IPS DF 6.9 (cell line): ENCODE measurements around the gene ZFYVE19.
A peak's percentile ranks its signal among the peaks of the same experiment; 100 is the strongest.

Experiments used
- DNase-seq: peaks from one replicate; pipeline ENCODE4 v3.0.0-alpha.2; 2013; ENCODE audit warnings: low read depth, low spot score
- H3K27ac ChIP-seq: one replicate; pipeline ENCODE4 v1.5.1; 2013; ENCODE audit warnings: low read length, control low read depth
- H3K27me3 ChIP-seq: 2 replicates; pipeline ENCODE4 v1.6.1; 2013; ENCODE audit warnings: mild to moderate bottlenecking, low read length; ENCODE audit not compliant: control insufficient read depth, insufficient read depth
- H3K36me3 ChIP-seq: 2 replicates; pipeline ENCODE4 v1.6.1; 2013; ENCODE audit warnings: low read length; ENCODE audit not compliant: control insufficient read depth, insufficient read depth
- H3K4me1 ChIP-seq: 2 replicates; pipeline ENCODE4 v1.6.1; 2013; ENCODE audit warnings: low read length; ENCODE audit not compliant: control insufficient read depth, insufficient read depth
- H3K4me3 ChIP-seq: 2 replicates; pipeline ENCODE4 v1.5.1; 2013; ENCODE audit warnings: mild to moderate bottlenecking, low read length
- H3K9me3 ChIP-seq: 2 replicates; pipeline ENCODE4 v1.6.1; 2013; ENCODE audit warnings: low read length, inconsistent platforms; ENCODE audit not compliant: control insufficient read depth, insufficient read depth
- WGBS: extraction: QIAGEN DNeasy Blood & Tissue Kit; methylation state at CpG from one replicate; pipeline ENCODE4 v1.1.7; 2013; ENCODE audit warnings: mixed read lengths, missing lambda C conversion rate; ENCODE audit not compliant: insufficient read length, insufficient coverage; 5-methylcytosine and 5-hydroxymethylcytosine counted together

Gene ZFYVE19

DNA sequence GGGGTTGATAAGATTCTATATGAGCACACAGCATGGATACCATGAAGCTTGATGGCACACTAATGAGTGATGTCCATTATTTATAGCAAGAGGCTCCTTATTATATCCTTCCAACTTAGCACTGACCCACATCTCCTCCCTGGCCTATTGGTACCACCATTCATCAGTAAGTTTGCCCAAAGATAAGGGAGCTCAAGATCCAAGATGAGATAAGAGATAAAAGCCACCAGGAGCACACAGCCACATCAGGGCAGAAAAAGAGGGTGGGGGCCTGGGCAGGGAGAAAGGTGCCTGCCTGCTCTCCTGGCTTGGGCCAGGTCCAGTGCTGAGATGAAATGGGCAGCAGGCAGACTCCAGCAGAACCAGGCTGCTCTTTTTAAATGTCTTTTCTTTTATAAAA lies 26.0 kb downstream of the ZFYVE19 start:
- Histone ChIP-seq H3K27ac (no peak overlapping the region), H3K27me3 (no peaks in the 10 kb centered on the region), H3K4me1 (no peaks in the 10 kb centered on the region), H3K4me3 (no peak overlapping the region), H3K36me3 (no peaks in the 10 kb centered on the region), H3K9me3 (no peaks in the 10 kb centered on the region)
- no peak for DNase-seq

DNA sequence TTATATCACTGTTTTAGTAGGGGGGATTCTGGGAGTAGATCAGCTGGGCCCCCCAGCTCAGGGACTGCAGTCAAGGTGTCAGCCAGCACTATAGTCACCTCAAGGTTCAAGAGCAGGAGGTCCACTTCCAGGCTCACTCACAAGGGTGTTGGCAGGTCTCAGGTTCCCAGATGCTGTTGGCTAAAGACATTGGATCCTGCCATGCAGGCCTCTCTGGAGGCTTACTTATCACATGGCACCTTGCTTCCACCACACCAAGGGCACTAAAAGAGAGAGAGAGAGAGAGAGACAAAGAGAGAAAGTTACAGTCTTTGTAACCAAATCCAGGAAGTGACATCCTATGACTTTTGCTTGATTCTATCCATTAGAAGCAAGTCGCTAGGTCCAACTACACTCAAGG lies 29.1 kb downstream of the ZFYVE19 start:
- Histone ChIP-seq H3K4me3 (no peak overlapping the region), H3K27me3 (no peaks in the 10 kb centered on the region), H3K27ac (no peak overlapping the region), H3K9me3 (no peaks in the 10 kb centered on the region), H3K4me1 (no peaks in the 10 kb centered on the region), H3K36me3 (no peaks in the 10 kb centered on the region)
- no CpG with 5 or more reads among the region's 1 CpG for WGBS
- no peak for DNase-seq

DNA sequence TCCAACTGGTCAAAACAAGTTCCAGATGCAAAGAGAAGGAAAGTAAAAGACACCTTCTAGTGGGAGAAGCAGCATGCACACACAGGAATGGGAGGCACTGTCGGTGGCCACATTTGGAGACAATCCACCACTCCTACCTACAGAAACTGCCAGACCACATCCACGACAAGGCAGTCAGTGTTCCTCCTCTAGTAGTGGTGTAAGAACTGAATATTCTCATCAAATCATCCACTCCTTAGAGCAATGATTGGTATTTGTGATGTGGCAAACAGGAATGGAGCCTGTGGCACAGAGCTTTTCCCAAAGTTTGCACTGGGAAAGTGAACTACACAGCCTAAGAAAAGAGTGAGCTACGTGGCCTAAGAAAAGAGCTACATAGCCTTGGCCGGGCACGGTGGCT lies 31.9 kb downstream of the ZFYVE19 start:
- WGBS, result no CpG with 5 or more reads among the region's 5 CpGs
- no peak overlapping the region for H3K27ac ChIP-seq
- DNase-seq, result no peak
- no peaks in the 10 kb centered on the region for H3K4me1 ChIP-seq
- H3K9me3 ChIP-seq, result no peaks in the 10 kb centered on the region
- no peak overlapping the region for H3K4me3 ChIP-seq
- H3K27me3 ChIP-seq, result no peaks in the 10 kb centered on the region
- H3K36me3 ChIP-seq, result no peaks in the 10 kb centered on the region

DNA sequence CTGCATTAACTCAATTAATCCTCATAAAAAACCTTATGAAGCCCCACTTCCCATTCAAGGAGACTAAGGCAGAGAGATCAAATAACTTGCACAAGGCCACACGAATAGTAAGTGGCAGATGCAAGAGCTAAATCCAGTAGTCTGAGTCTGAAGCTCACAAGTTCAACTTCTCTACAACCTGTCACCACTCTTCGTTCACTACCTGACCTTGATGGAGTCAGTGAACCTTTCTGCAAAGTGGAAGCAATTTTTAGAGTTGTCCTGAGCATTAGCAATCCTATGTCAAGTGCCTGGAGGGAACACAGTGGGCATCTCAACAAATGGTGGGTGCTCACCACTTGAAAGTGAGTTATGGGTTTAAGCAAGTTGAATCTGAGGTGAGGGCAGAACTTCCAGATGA lies 34.9 kb downstream of the ZFYVE19 start:
- Histone ChIP-seq H3K4me3 (no peak overlapping the region), H3K9me3 (no peaks in the 10 kb centered on the region), H3K4me1 (peaks cover 4% of the 10 kb centered on the region; the same call in 1 of the 2 replicates), H3K27me3 (no peaks in the 10 kb centered on the region), H3K27ac (no peak overlapping the region), H3K36me3 (no peaks in the 10 kb centered on the region)
- DNase-seq, result no peak
- WGBS, result no CpG with 5 or more reads among the region's 2 CpGs

DNA sequence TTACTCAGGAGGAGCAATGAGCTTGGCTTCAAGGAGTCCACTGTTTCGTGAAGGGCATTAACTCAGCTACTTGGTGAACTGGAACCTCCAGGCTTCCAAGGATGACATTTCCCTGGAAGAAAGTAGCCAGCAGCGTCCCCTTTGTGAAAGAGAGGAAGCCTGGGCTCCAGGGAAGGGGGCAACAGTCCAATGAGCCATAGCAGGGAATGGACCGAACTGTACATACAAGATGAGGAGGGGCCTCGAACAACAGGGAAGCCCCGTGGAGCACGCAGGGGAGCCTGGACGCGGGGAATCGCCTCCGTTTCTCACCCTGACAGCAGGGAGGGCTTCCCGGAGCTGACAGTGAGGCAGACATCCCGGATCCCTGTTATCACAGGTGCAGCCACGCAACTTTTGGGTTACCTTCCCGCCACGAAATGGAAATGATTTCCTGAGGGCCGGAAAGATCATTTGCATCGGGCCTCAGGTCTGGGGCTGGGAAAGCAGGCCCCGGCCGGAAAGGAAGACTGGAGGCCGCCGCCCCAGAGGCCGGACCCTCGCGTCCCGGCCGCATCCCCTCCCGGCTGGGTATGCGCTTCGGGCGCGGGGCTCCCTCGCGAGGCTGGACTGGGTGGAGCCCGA lies 36.5 kb downstream of the ZFYVE19 start:
- Histone ChIP-seq H3K36me3 (no peaks in the 10 kb centered on the region), H3K27me3 (no peaks in the 10 kb centered on the region), H3K27ac (no peak overlapping the region), H3K4me1 (peaks cover 14% of the 10 kb centered on the region), H3K9me3 (no peaks in the 10 kb centered on the region), H3K4me3 (peak overlapping the region; percentile 67)
- DNase-seq, result no peak
- no CpG with 5 or more reads among the region's 34 CpGs for WGBS

DNA sequence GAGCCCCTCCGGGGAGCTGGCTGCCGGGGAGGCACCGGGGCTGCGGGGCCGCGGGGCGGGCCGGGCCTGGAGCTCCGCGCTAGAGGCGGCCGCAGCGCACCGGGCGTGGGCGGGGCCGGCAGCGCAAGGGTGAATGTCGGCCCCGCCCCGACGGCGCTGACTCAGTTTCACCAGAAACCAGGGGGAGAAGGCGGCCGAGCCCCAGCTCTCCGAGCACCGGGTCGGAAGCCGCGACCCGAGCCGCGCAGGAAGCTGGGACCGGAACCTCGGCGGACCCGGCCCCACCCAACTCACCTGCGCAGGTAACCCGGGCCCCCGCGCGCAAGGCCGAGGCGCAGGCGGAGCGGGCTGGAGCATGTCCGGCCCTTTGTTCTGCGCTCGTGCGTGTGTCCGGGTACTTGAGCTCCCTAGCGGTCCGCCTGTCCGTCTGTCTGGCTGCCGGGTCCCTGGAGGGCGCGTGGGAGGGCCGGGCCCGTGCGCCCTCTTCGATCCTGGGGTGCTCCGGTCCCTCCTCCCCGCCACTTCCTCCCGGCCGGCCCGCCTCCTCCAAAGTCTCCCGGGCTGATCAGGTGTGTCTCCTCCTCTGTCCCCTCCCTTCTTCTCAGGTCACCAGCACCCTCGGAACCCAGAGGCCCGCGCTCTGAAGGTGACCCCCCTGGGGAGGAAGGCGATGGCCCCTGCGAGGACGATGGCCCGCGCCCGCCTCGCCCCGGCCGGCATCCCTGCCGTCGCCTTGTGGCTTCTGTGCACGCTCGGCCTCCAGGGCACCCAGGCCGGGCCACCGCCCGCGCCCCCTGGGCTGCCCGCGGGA lies 37.2 kb downstream of the ZFYVE19 start, which contains the start of gene SPINT1:
SPINT1 (plus strand) TSS at position 164 of the 811 bp plus-strand sequence; CDS start at position 671, 507 bp downstream.
- H3K9me3 ChIP-seq, result no peaks in the 10 kb centered on the region
- peaks cover 14% of the 10 kb centered on the region for H3K4me1 ChIP-seq
- WGBS, result no CpG with 5 or more reads among the region's 89 CpGs
- H3K36me3 ChIP-seq, result no peaks in the 10 kb centered on the region
- no peaks in the 10 kb centered on the region for H3K27me3 ChIP-seq
- H3K27ac ChIP-seq, result no peak within 1 kb of the TSS
- no peak for DNase-seq
- H3K4me3 ChIP-seq, result peak within 1 kb of the TSS; percentile 67

DNA sequence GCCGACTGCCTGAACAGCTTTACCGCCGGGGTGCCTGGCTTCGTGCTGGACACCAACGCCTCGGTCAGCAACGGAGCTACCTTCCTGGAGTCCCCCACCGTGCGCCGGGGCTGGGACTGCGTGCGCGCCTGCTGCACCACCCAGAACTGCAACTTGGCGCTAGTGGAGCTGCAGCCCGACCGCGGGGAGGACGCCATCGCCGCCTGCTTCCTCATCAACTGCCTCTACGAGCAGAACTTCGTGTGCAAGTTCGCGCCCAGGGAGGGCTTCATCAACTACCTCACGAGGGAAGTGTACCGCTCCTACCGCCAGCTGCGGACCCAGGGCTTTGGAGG lies 37.8 kb downstream of the ZFYVE19 start:
- Histone ChIP-seq H3K4me3 (peak overlapping the region; percentile 67), H3K9me3 (no peaks in the 10 kb centered on the region), H3K36me3 (no peaks in the 10 kb centered on the region), H3K4me1 (peaks cover 14% of the 10 kb centered on the region), H3K27ac (no peak overlapping the region), H3K27me3 (no peaks in the 10 kb centered on the region)
- no CpG with 5 or more reads among the region's 28 CpGs for WGBS
- DNase-seq, result no peak

DNA sequence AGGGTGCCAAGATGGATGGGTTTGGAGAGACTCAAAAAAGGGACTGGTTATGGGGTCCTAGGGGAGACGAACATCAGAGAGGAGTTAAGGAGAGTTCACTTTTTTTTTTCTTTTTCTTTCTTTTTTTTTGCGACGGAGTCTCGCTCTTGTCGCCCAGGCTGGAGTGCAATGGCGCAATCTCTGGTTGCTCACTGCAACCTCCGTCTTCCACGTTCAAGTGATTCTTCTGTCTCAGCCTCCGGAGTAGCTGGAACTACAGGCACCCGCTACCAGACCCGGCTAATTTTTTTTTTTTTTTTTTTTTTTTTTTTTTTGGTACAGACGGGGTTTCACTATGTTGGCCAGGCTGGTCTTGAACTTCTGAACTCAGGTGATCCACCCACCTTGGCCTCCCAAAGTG lies 38.1 kb downstream of the ZFYVE19 start:
- no CpG with 5 or more reads among the region's 12 CpGs for WGBS
- peaks cover 14% of the 10 kb centered on the region for H3K4me1 ChIP-seq
- H3K27me3 ChIP-seq, result no peaks in the 10 kb centered on the region
- H3K9me3 ChIP-seq, result no peaks in the 10 kb centered on the region
- H3K36me3 ChIP-seq, result no peaks in the 10 kb centered on the region
- peak overlapping the region; percentile 67 for H3K4me3 ChIP-seq
- DNase-seq, result no peak
- no peak overlapping the region for H3K27ac ChIP-seq

DNA sequence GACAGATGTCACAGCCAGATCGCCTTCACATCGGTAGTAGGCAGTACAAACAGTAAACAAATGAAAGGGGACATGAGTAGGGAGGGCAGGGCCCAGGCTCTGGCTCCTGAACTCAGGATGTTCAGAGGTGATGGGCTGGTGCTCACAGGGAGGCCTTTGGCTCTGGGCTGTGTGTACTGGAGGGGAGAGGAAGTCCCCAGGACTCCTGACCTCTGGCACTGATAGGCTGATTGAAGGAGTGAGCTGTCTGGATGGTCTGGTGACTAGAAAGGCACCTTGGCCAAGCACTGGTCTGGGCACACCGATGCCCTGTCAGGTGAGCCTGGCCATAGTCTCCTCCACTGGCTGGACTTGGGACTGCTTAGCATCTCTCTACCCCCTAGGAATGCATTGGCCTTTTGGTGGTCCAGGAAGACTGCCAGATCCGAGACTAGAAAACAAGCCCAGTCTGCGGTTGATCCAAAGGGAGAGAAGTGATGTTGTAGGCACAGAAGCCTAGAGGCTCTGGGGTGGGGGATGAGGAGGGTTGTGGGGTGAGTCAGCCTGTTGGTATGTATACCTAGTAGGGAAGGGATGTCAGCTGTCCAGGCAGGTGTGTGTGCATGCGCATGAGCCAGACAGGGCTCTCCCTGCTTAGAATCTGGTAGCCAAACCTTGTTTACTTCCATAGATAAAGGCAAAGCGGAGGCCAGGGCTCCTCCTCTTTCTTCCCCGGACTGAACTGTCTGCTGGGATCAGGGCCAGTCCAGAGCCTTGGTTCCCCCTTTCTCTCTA lies 38.8 kb downstream of the ZFYVE19 start:
- no peak overlapping the region for H3K27ac ChIP-seq

DNA sequence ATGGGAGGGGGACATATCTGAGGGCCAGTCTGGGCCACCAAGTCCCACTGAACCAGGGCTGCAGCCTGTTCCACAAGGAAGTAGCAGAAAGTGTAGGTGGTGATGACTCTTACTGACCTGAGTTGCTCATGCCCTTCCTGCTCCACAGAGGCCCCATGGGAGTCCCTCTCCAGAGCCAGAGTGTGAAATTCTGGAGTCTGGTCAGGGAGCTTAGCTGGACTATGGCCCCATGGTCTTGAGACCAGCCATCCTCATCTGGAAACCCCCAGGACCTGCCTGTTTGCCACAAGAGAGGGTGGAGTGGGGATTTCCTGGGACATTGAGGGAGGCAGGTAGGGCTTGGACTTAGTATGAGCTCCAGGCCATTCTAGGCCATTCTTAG lies 39.9 kb downstream of the ZFYVE19 start:
- Histone ChIP-seq H3K36me3 (peaks cover 7% of the 10 kb centered on the region), H3K9me3 (no peaks in the 10 kb centered on the region), H3K4me1 (peaks cover 14% of the 10 kb centered on the region), H3K27ac (no peak overlapping the region), H3K27me3 (no peaks in the 10 kb centered on the region), H3K4me3 (no peak overlapping the region)
- no peak for DNase-seq

More for the DNA sequence above, 38.8 kb downstream of the ZFYVE19 start:
- H3K4me3 ChIP-seq, result no peak overlapping the region
- H3K4me1 ChIP-seq, result peaks cover 14% of the 10 kb centered on the region
- no peak for DNase-seq
- no peaks in the 10 kb centered on the region for H3K27me3 ChIP-seq
- no CpG with 5 or more reads among the region's 8 CpGs for WGBS
- peaks cover 5% of the 10 kb centered on the region for H3K36me3 ChIP-seq
- H3K9me3 ChIP-seq, result no peaks in the 10 kb centered on the region
